Measurements from ENCODE around the gene LIN37.
"Not testable (repeated sequence)": the region's sequence is repeated elsewhere in the genome, so short reads cannot be mapped to it uniquely, and the experiment has no call there.

Gene LIN37

DNA sequence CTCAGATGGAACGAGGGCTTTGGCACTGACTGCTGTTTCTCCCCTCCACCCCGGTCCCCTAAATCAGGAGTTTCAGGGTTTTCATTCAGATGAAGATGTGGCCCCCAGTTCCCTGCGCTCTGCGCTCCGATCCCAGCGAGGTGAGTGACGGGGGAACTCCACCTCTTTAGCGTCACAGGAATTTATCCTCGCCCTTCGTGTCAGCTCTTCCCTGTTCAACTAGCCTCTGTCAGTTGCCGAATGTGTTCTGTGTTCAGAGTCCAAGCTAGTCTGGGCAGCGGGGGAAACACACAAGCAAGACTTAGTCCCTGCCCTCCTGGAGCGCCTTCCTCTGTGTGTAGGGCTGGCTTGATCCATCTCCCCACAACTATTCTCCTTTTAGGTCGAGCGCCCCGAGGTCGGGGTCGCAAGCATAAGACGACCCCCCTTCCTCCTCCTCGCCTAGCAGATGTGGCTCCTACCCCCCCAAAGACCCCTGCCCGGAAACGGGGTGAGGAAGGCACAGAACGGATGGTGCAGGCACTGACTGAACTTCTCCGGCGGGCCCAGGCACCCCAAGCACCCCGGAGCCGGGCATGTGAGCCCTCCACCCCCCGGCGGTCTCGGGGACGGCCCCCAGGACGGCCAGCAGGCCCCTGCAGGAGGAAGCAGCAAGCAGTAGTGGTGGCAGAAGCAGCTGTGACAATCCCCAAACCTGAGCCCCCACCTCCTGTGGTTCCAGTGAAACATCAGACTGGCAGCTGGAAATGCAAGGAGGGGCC lies 28.8 kb upstream of the LIN37 start:
- no peak for DNase-seq (ENCODE audit: low spot score)

DNA sequence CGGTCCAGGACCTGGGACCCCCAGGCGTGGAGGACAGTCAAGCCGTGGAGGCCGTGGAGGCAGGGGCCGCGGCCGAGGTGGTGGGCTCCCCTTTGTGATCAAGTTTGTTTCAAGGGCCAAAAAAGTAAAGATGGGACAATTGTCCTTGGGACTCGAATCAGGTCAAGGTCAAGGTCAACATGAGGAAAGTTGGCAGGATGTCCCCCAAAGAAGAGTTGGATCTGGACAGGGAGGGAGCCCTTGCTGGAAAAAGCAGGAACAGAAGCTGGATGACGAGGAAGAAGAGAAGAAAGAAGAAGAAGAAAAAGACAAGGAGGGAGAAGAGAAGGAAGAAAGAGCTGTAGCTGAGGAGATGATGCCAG lies 28.2 kb upstream of the LIN37 start:
- DNase-seq (ENCODE audit: low spot score), result no peak

DNA sequence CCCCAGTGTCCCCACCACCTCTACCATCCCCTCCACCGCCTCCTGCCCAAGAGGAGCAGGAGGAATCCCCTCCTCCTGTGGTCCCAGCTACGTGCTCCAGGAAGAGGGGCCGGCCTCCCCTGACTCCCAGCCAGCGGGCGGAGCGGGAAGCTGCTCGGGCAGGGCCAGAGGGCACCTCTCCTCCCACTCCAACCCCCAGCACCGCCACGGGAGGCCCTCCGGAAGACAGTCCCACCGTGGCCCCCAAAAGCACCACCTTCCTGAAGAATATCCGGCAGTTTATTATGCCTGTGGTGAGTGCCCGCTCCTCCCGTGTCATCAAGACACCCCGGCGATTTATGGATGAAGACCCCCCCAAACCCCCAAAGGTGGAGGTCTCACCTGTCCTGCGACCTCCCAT lies 27.7 kb upstream of the LIN37 start:
- no peak for DNase-seq (ENCODE audit: low spot score)

DNA sequence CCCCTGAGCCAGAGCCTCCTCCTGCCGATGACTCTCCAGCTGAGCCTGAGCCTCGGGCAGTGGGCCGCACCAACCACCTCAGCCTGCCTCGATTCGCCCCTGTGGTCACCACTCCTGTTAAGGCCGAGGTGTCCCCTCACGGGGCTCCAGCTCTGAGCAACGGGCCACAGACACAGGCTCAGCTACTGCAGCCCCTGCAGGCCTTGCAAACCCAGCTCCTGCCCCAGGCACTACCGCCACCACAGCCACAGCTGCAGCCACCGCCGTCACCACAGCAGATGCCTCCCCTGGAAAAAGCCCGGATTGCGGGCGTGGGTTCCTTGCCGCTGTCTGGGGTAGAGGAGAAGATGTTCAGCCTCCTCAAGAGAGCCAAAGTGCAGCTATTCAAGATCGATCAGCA lies 27.0 kb upstream of the LIN37 start:
- no peak for DNase-seq (ENCODE audit: low spot score)

DNA sequence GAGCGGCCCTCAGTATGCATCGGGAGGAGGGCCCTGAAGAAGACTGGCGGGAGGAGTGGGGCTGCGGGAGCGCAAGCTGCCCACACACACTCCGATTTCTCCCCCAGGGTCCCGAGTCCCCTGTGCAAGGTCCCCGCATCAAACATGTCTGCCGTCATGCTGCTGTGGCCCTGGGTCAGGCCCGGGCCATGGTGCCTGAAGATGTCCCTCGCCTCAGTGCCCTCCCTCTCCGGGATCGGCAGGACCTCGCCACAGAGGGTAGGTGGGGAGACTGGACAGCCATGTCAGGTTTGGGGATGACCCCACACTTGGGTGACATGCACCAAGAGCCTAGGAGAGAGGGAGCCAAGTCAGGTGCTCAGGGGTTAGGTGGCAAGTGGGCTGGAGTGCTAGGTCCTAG lies 25.9 kb upstream of the LIN37 start:
- no peak for DNase-seq (ENCODE audit: low spot score)

DNA sequence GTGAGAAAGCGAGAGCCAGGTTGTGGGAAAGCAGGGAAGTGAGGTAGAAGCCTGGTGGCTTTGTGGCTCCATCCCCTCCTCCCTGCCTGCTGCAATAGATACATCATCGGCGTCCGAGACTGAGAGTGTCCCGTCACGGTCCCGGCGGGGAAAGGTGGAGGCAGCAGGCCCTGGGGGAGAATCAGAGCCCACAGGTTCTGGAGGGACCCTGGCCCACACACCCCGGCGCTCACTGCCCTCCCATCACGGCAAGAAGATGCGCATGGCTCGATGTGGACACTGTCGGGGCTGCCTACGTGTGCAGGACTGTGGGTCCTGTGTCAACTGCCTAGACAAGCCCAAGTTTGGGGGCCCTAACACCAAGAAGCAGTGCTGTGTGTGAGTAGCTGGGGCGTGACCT lies 25.5 kb upstream of the LIN37 start:
- DNase-seq (ENCODE audit: low spot score), result no peak

DNA sequence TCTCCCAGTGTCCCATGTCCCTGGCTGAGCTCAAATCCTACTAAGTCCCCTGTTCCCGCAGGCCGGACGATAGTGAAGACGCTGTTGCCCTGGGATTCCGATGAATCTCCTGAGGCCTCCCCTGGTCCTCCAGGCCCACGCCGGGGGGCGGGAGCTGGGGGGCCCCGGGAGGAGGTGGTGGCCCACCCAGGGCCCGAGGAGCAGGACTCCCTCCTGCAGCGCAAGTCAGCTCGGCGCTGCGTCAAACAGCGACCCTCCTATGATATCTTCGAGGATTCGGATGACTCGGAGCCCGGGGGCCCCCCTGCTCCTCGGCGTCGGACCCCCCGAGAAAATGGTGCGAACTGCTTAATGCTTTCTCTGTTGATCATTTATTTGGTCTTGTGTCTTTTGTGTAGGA lies 24.7 kb upstream of the LIN37 start:
- no peak for DNase-seq (ENCODE audit: low spot score)

DNA sequence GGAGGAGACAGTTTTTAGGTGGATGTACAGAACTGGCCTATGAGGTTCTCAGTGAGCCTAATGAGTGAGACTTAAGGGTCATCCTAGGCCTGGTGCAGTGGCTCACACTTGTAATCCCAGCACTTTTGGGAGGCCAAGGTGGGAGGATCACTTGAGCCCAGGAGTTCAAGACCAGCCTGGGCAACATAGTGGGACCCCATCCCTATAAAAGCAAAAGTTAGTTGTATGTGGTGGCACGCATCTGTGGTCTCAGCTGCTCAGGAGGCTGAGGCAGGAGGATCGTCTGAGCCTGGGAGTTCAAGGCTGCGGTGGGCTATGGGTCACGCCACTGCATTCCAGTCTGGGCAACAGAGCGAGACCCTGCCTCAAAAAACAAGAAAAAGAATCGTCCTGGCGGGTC lies 24.2 kb upstream of the LIN37 start:
- not testable (repeated sequence) for DNase-seq (ENCODE audit: low spot score)

DNA sequence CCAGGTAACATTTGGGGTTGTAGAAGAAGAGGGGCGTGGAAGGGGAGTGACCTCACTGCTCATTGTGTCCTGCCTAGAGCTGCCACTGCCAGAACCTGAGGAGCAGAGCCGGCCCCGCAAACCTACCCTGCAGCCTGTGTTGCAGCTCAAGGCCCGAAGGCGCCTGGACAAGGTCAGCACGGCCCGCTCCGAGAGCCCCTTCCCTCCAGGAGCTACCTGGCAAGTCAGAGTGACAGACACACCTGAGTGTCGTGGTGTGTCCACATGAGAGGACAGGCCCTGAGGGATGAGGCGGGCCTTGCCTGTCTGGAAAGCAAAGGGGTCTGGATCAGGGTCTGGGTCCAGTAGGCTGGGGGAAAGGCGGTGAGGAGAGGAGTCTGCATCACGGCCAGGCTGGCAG lies 23.8 kb upstream of the LIN37 start:
- no peak for DNase-seq (ENCODE audit: low spot score)

DNA sequence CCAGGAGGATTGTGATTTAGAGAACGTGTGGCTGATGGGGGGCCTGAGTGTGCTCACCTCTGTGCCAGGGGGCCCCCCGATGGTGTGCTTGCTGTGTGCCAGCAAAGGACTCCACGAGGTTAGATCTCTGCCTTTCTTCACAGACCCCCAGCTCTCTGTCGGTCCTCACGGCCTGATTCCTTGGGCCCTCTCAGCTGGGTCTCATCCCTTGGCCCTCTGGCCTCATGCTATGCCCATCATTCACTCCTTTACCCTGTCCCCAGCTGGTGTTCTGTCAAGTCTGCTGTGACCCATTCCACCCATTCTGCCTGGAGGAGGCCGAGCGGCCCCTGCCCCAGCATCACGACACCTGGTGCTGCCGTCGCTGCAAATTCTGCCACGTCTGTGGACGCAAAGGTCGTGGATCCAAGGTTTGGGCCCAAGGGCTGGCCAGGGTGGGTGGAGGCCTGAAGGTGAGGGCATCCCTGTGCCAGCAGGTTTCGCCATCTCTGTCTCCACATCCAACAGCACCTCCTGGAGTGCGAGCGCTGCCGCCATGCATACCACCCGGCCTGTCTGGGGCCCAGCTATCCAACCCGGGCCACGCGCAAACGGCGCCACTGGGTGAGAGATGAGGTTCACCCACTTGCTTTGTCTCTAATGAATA lies 23.0 kb upstream of the LIN37 start:
- DNase-seq (ENCODE audit: low spot score), result no peak

DNA sequence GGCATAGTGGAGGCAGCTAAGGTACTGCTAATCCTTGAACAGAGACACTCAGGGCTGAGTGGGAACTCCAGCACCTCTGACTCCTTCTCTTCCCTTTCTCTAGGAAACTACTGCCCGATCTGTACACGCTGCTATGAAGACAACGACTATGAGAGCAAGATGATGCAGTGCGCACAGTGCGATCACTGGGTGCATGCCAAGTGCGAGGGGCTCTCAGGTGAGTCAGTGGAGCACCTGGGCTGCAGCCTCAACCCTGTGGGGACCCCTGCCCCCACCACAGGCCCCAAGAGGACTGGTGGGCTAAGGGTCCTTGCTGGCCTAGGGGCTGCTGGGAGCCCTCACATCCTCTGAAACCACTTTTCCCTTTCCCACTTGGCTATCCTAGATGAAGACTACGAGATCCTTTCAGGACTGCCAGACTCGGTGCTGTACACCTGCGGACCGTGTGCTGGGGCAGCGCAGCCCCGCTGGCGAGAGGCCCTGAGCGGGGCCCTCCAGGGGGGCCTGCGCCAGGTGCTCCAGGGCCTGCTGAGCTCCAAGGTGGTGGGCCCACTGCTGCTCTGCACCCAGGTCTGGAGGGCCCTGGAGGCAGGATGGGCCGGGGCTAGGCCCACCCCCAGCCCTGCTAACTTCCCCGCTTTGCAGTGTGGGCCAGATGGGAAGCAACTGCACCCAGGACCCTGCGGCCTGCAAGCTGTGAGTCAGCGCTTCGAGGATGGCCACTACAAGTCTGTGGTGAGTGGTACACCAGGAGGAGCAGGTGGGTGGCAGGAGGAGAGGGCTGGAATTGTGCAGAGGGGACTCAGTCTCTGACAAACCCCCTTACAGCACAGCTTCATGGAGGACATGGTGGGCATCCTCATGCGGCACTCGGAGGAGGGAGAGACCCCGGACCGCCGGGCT lies 21.1 kb upstream of the LIN37 start:
- DNase-seq (ENCODE audit: low spot score), result no peak

DNA sequence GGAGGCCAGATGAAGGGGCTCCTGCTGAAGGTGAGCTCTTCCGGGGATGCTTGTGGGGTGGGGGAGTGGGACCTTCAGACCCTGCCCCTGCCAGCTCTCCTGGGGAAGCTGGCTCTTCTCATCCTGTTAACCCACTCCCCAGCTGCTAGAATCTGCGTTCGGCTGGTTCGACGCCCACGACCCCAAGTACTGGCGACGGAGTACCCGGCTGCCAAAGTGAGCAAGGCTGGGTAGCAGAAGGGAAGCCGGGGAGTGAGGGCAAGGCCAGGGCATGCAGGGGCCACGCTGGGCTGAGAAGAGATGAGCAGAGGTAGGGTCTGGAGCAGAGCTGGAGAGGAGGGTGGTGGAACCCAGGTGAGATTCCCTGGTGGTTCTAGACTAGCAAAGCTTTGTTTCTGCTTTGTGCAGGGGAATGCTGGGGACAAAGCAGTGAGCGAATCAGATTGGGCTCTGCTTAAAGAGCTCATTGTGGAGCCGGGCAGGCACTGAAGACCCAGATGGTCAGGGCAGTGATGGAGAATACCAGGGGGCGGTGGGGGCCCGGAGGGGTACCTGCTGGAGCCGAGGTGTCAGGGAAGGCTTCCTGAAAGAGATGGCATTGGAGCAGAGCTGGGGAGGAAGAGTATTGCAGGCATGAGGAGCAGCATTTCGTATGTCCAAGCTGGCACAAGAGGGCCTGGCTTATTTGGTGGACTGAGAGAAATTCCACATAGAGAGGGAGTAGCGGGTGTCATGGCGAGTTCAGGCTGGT lies 20.2 kb upstream of the LIN37 start:
- no peak for DNase-seq (ENCODE audit: low spot score)

DNA sequence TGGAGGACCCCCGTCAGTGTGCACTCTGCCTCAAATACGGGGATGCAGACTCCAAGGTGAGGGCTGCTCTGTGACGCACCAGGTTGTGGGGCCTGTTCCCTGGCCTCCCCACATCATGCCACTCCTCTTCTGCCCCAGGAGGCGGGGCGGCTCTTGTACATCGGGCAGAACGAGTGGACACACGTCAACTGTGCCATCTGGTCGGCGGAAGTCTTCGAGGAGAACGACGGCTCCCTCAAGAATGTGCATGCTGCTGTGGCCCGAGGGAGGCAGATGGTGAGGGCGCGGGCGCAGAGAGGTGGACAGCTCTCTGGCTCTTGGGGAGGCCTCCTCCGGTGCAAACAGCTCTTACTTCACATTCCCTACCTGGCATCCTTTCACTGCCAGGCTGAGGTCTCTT lies 19.4 kb upstream of the LIN37 start:
- no peak for DNase-seq (ENCODE audit: low spot score)

DNA sequence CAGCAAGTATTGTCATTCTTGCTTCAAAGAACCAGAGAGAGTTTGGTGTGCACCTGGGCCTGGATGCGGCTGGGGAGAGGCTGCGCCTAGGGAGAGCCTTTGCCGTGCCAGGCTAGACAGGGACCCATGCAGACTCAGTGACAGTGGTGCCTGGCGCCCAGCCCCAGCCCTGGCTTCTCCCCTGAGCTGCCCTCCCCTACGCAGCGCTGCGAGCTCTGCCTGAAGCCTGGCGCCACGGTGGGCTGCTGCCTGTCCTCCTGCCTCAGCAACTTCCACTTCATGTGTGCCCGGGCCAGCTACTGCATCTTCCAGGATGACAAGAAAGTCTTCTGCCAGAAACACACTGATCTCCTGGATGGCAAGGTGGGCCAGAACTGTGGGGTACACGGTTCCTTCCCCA lies 18.6 kb upstream of the LIN37 start:
- DNase-seq (ENCODE audit: low spot score), result no peak

DNA sequence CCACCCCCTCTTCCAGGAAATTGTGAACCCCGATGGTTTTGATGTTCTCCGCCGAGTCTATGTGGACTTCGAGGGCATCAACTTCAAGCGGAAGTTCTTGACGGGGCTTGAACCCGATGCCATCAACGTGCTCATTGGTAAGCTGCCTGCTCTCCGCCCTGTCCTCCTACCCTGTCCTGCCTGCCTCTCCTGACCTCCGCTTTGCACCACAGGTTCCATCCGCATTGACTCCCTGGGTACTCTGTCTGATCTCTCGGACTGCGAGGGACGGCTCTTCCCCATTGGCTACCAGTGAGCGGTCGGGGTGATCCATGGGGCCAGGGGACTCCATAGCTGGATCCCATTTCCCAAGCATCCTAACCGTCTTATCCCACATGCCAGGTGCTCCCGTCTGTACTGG lies 18.1 kb upstream of the LIN37 start:
- no peak for DNase-seq (ENCODE audit: low spot score)

DNA sequence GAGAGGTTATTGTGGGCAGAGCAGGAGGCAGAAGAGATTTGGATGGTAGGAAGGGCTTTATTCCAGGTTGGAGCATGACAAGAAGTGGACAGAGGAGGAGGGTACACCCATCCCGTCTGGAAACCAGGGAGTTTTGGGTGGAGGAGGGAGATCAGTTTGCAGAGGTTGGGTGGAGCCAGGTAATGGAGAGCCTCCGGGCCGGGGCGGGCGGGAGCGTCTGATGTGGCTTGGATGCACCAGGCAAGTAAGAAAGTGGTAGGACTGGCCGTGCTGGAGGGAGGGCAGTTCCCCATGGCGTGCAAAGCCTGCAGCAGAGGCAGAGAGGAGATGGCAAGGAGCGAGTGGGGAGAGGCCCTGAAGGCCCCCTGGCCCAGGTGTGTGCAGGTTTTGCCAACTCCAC lies 17.0 kb upstream of the LIN37 start:
- no peak for DNase-seq (ENCODE audit: low spot score)

DNA sequence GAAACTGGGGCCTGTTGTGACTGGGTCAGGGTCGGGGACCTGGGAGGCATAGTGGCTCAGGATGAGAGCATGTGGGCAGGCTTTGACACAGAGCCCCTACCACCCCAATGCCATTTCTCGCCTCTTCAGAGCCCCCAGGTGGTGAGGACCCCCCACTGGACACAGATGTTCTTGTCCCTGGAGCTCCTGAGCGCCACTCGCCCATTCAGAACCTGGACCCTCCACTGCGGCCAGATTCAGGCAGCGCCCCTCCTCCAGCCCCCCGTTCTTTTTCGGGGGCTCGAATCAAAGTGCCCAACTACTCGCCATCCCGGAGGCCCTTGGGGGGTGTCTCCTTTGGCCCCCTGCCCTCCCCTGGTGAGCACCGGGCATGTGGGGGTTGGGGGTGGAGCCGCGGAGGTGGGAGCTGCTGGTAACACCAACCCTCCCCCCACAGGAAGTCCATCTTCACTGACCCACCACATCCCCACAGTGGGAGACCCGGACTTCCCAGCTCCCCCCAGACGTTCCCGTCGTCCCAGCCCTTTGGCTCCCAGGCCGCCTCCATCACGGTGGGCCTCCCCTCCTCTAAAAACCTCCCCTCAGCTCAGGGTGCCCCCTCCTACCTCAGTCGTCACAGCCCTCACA lies 16.5 kb upstream of the LIN37 start:
- DNase-seq (ENCODE audit: low spot score), result no peak

DNA sequence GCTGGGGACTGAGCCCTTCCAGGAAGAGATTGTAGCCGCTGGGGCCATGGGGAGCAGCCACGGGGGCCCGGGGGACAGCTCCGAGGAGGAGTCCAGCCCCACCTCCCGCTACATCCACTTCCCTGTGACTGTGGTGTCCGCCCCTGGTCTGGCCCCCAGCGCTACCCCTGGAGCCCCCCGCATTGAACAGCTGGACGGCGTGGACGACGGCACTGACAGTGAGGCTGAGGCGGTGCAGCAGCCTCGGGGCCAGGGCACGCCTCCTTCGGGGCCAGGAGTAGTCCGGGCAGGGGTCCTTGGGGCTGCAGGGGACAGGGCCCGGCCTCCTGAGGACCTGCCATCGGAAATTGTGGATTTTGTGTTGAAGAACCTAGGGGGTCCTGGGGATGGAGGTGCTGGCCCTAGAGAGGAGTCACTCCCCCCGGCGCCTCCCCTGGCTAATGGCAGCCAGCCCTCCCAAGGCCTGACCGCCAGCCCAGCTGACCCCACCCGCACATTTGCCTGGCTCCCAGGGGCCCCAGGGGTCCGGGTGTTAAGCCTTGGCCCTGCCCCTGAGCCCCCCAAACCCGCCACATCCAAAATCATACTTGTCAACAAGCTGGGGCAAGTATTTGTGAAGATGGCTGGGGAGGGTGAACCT lies 15.7 kb upstream of the LIN37 start:
- no peak for DNase-seq (ENCODE audit: low spot score)

DNA sequence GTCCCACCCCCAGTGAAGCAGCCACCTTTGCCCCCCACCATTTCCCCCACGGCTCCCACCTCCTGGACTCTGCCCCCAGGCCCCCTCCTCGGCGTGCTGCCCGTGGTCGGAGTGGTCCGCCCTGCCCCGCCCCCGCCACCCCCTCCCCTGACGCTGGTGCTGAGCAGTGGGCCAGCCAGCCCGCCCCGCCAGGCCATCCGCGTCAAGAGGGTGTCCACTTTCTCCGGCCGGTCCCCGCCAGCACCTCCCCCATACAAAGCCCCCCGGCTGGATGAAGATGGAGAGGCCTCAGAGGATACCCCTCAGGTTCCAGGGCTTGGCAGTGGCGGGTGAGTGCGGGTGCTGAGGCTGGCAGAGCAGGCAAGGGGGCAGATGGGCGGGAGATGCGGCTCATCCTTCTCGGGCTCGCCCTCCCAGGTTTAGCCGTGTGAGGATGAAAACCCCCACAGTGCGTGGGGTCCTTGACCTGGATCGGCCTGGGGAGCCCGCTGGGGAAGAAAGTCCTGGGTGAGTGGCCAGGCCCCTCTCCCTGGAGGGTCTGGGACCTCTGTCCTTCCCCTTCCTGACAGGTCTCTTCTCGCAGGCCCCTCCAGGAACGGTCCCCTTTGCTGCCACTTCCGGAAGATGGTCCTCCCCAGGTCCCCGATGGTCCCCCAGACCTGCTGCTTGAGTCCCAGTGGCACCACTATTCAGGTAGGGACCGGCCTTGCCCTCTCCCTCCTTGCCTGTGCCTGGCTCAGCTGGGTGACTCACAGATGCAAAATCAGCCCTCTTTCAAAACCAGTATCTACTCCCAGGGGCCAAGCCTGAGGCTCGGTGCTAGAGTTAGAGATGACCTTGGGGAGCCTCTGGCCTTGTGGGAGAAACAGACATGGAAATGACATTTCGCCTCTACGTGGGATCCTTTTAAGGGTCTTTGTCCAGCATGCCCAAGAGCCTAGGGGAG lies 14.9 kb upstream of the LIN37 start:
- DNase-seq (ENCODE audit: low spot score), result no peak

DNA sequence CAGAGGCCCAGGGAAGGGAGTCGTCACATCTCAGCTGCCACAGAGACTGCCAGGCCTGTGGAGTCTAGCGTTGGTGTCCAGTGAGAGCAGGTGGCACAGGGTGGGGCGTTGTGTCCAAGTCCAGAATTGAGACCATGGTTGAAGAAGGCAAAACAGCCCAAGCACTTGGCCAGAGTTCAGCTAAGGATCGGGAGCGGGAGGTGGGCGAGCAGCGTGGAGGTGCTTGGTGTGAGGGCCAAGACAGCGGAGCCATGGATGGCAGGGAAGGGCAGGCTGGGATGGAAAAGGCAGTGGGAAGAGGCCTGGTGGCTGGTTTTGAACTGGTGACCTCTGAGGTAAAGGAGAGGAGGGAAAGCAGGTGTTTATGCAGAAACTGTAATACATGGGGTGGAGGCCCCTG lies 14.1 kb upstream of the LIN37 start:
- DNase-seq (ENCODE audit: low spot score), result no peak

Measured in hepatic stellate cell (primary cell).